ENCODE results near the gene SHMT1.

- TF ChIP-seq CTCF (IDR thresholded peaks at IDR 0.05 in 4 of 5, conservative IDR thresholded peaks at IDR 0.05 in 1 of 5) (no peak), POLR2A (IDR thresholded peaks at IDR 0.05) (no peak)
These were observed 8.1 kb upstream of the SHMT1 start for GRCh38 chr17:18371455-18371854.
